HCT116 (cell line): Measurements from ENCODE around the gene ATP8B3. TPM values are rescaled to one million over a fixed set of nuclear protein-coding genes. Genes with fewer than 3 reads are reported as not detected.

ENCODE experiments used
- ATAC-seq: fragments of 200-7000 bp; cut with Tn5 transposase; 2 replicates; pipeline ENCODE4 v1.9.1; 2020; ENCODE audit warnings: mild to moderate bottlenecking, moderate library complexity
- BruUV-seq: library from RNA; stranded (reverse); fragments of 400-500 nt; replicated peaks from 2 replicates; lab custom pipeline; 2021; lab: Mats Ljungman, UMichigan
- CTCF ChIA-PET: fragments of 300-600 bp; sonication (Branson Sonifier 250); formaldehyde crosslinking; loops from one replicate; lab custom pipeline; 2021; ENCODE audit warnings: antibody characterized with exemption; lab: Charles Lee
- POLR2A ChIA-PET: fragments of 300-600, 350-600 bp; sonication (Branson Sonifier 250); formaldehyde crosslinking; loops from one replicate; lab custom pipeline; 2021; ENCODE audit warnings: antibody characterized with exemption; lab: Charles Lee
- RAD21 ChIA-PET, 2 experiments: fragments of 300-600 bp; sonication (Branson Sonifier 250); formaldehyde crosslinking; loops; one replicate each; lab custom pipeline; 2023; ENCODE audit warnings: low total read pairs in 2 of 2; ENCODE audit not compliant: uncharacterized antibody in 2 of 2, unreplicated experiment in 2 of 2, low non-redundant PET in 1 of 2; lab: Charles Lee
- DNase-seq: peaks from one replicate; pipeline ENCODE4 v3.0.0-alpha.2; 2010; ENCODE audit warnings: low read depth, low spot score
- H2AFZ ChIP-seq: fragments of 200-600 bp; shearing (Covaris generic), sonication (generic); 2 replicates; pipeline ENCODE4 v1.6.1; 2017; ENCODE audit warnings: low read depth, mixed run types, mixed read lengths, antibody characterized with exemption, low read length; ENCODE audit not compliant: poor library complexity, severe bottlenecking
- H3K27ac ChIP-seq: 2 replicates; pipeline ENCODE4 v1.5.1; 2012; ENCODE audit warnings: low read depth, low read length
- H3K27me3 ChIP-seq: fragments of 200-600 bp; sonication (generic); 2 replicates; pipeline ENCODE4 v1.6.1; 2016; ENCODE audit warnings: mixed run types, low read length, mixed read lengths; ENCODE audit not compliant: insufficient read depth
- H3K36me3 ChIP-seq, 2 experiments: fragments of 200-500 bp in 1 of 2; fragments of 200-600 bp in 1 of 2; sonication (Bioruptor generic) in 1 of 2; sonication (generic) in 1 of 2; 2 replicates each; pipeline versions ENCODE4 v1.5.1 to v1.6.1; 2014 to 2016; ENCODE audit warnings: low read length in 2 of 2, inconsistent platforms in 1 of 2, mixed read lengths in 1 of 2, mixed run types in 1 of 2; ENCODE audit not compliant: insufficient read depth in 2 of 2, control insufficient read depth in 1 of 2
- H3K4me1 ChIP-seq, 2 experiments: fragments of 200-600 bp in 1 of 2; sonication (generic) in 1 of 2; 2 replicates each; pipeline versions ENCODE4 v1.5.1 to v1.6.1; 2012 to 2017; ENCODE audit warnings: low read length in 2 of 2, inconsistent platforms in 1 of 2, mild to moderate bottlenecking in 1 of 2, mixed read lengths in 1 of 2, mixed run types in 1 of 2, moderate library complexity in 1 of 2; ENCODE audit not compliant: insufficient read depth in 2 of 2, control insufficient read depth in 1 of 2
- H3K4me2 ChIP-seq: fragments of 200-600 bp; sonication (generic); 2 replicates; pipeline ENCODE4 v1.6.1; 2017; ENCODE audit warnings: mixed run types, low read length, mixed read lengths
- H3K4me3 ChIP-seq, 2 experiments: fragments of 200-600 bp in 1 of 2; sonication (generic) in 1 of 2; replicated peaks in 1 of 2; 2 replicates each; pipeline ENCODE4 v1.5.1; 2011 to 2016; ENCODE audit warnings: low read length in 2 of 2, control low read depth in 1 of 2, low read depth in 1 of 2, mild to moderate bottlenecking in 1 of 2, mixed read lengths in 1 of 2, mixed run types in 1 of 2
- H3K79me2 ChIP-seq: fragments of 200-600 bp; sonication (generic); 2 replicates; pipeline ENCODE4 v1.6.1; 2017; ENCODE audit warnings: mild to moderate bottlenecking, mixed run types, low read length, moderate library complexity, mixed read lengths; ENCODE audit not compliant: insufficient read depth
- H3K9ac ChIP-seq: fragments of 200-600 bp; sonication (generic); 2 replicates; pipeline ENCODE4 v1.6.1; 2016; ENCODE audit warnings: low read length, mixed read lengths
- H3K9me2 ChIP-seq: fragments of 200-600 bp; sonication (generic), shearing (Covaris generic); 2 replicates; pipeline ENCODE4 v1.6.1; 2017; ENCODE audit warnings: mixed run types, mild to moderate bottlenecking, moderate library complexity; ENCODE audit not compliant: insufficient read depth
- H3K9me3 ChIP-seq, 2 experiments: fragments of 200-500 bp in 1 of 2; fragments of 200-600 bp in 1 of 2; sonication (Bioruptor generic) in 1 of 2; sonication (generic) in 1 of 2; 2 replicates each; pipeline ENCODE4 v1.6.1; 2014 to 2017; ENCODE audit warnings: low read length in 2 of 2, mixed read lengths in 2 of 2, inconsistent platforms in 1 of 2, low read depth in 1 of 2, mild to moderate bottlenecking in 1 of 2, mixed run types in 1 of 2, moderate library complexity in 1 of 2; ENCODE audit not compliant: control insufficient read depth in 1 of 2, insufficient read depth in 1 of 2
- H4K20me1 ChIP-seq: fragments of 200-600 bp; sonication (generic), shearing (Covaris generic); 2 replicates; pipeline ENCODE4 v1.6.1; 2017; ENCODE audit warnings: mixed run types, mild to moderate bottlenecking, moderate library complexity; ENCODE audit not compliant: insufficient read depth
- EGR1 ChIP-seq: IDR thresholded peaks from 2 replicates; pipeline ENCODE4 v1.6.1; 2012; ENCODE audit warnings: low read depth
- EZH2 ChIP-seq: fragments of 200-600 bp; sonication (generic); IDR thresholded peaks from 2 replicates; pipeline ENCODE4 v1.6.1; 2017; ENCODE audit warnings: antibody characterized with exemption, mixed run types
- JUND ChIP-seq: IDR thresholded peaks from 2 replicates; pipeline ENCODE4 v1.6.1; 2012
- MAX ChIP-seq: IDR thresholded peaks from 2 replicates; pipeline ENCODE4 v1.6.1; 2012
- POLR2A ChIP-seq: IDR thresholded peaks from 2 replicates; pipeline ENCODE4 v1.7.0; 2011; ENCODE audit warnings: borderline replicate concordance; ENCODE audit not compliant: insufficient read depth, insufficient read length; ENCODE audit errors: extremely low read depth
- POLR2AphosphoS5 ChIP-seq: IDR thresholded peaks from 2 replicates; pipeline ENCODE4 v1.6.1; 2011; ENCODE audit warnings: mild to moderate bottlenecking, low read depth, low read length, moderate library complexity
- SIN3A ChIP-seq: IDR thresholded peaks from 2 replicates; pipeline ENCODE4 v1.6.1; 2012; ENCODE audit warnings: low read depth
- SP1 ChIP-seq: IDR thresholded peaks from 2 replicates; pipeline ENCODE4 v1.6.1; 2012; ENCODE audit warnings: low read depth
- SRF ChIP-seq: IDR thresholded peaks from 2 replicates; pipeline ENCODE4 v1.6.1; 2012; ENCODE audit warnings: low read depth
- TCF7L2 ChIP-seq: IDR thresholded peaks from 2 replicates; pipeline ENCODE4 v1.7.0; 2011; ENCODE audit warnings: borderline replicate concordance, inconsistent platforms; ENCODE audit not compliant: insufficient read depth, insufficient read length; ENCODE audit errors: extremely low read depth
- YY1 ChIP-seq: IDR thresholded peaks from 2 replicates; pipeline ENCODE4 v1.6.1; 2011; ENCODE audit warnings: low read length, low read depth, moderate library complexity, mild to moderate bottlenecking; ENCODE audit not compliant: insufficient replicate concordance; ENCODE audit errors: extremely low read depth
- ZFX ChIP-seq: fragments of 450-650 bp; IDR thresholded peaks from 2 replicates; pipeline ENCODE4 v1.6.1; 2017
- intact Hi-C: fragments of 100-400 bp; cut with micrococcal nuclease; formaldehyde crosslinking; loops from 2 replicates; pipeline ENCODE4 v1.10.0; 2022
- total RNA-seq: library from RNA; stranded (reverse); gene quantifications from one replicate; pipeline ENCODE4 v1.2.1, GENCODE V29; 2021; ENCODE audit not compliant: unreplicated experiment

ATP8B3 gene
- total RNA-seq, 1 experiment from 2014 or later = 17.0 TPM

GRCh38 chr19:1748873-1749341, 63.2 kb downstream of the ATP8B3 start:
- H3K9me3 ChIP-seq = no peaks in the 10 kb centered on the region
- ChIA-PET POLR2A (no interaction called here), RAD21 (no interaction called here), CTCF (no interaction called here)
- H3K9me2 ChIP-seq = no peaks in the 10 kb centered on the region
- no peak for ATAC-seq
- no peak overlapping the region for H2AFZ ChIP-seq
- peak overlapping the region; percentile 98 for H3K9ac ChIP-seq
- TF ChIP-seq JUND (no peak), TCF7L2 (peak; percentile 6), POLR2AphosphoS5 (0 out of 2 replicates have a peak, but pooled peaks have one; percentile 26)
- peak overlapping the region; percentile 67 to 78 for H3K4me3 ChIP-seq
- H3K27ac ChIP-seq = peak overlapping the region; percentile 100
- no peaks in the 10 kb centered on the region for H3K27me3 ChIP-seq
- H3K4me1 ChIP-seq = peaks cover 40 to 85% of the 10 kb centered on the region in 2 experiments
- peak overlapping the region; percentile 86 for H3K4me2 ChIP-seq
- no peaks in the 10 kb centered on the region for H3K36me3 ChIP-seq
- no peak for DNase-seq
- intact Hi-C loops = loop anchor here (5.0 kb wide), 1 partner anchor 77 kb away; no protein-coding TSS in a partner anchor
- peaks cover 27% of the 10 kb centered on the region; the same call in 1 of the 2 replicates for H3K79me2 ChIP-seq
- no TSS peak for BruUV-seq
- H4K20me1 ChIP-seq = no peaks in the 10 kb centered on the region

- TSS peak; percentile 90 for BruUV-seq
- intact Hi-C loops = loop anchor here (5.0 kb wide), 1 partner anchor 76 kb away; no protein-coding TSS in a partner anchor
- Histone ChIP-seq H3K36me3 (no peaks in the 10 kb centered on the region), H4K20me1 (no peaks in the 10 kb centered on the region), H2AFZ (no peak overlapping the region), H3K9ac (peak overlapping the region; percentile 98), H3K9me2 (no peaks in the 10 kb centered on the region), H3K79me2 (peaks cover 27% of the 10 kb centered on the region; the same call in 1 of the 2 replicates), H3K27ac (peak overlapping the region; percentile 100), H3K27me3 (no peaks in the 10 kb centered on the region), H3K4me1 (peaks cover 40 to 85% of the 10 kb centered on the region in 2 experiments), H3K9me3 (no peaks in the 10 kb centered on the region), H3K4me2 (peak overlapping the region; percentile 86), H3K4me3 (peak overlapping the region; percentile 67 to 78)
- TF ChIP-seq SP1 (peak; percentile 20), MAX (peak; percentile 86), EZH2 (no peak), YY1 (peak; percentile 69), SIN3A (peak; percentile 26), POLR2A (peak; percentile 58), SRF (no peak), POLR2AphosphoS5 (peak; percentile 73), EGR1 (peak; percentile 91), ZFX (peak; percentile 46; the same call in 1 of the 2 replicates)
- CTCF ChIA-PET = interaction anchor here (1.3 to 1.9 kb wide), 3 partner anchors 19 to 76 kb away, joined by 3 to 11 read pairs (median 5); no protein-coding TSS in a partner anchor
- ATAC-seq (peak; percentile 51), DNase-seq (no peak)
- POLR2A ChIA-PET = interaction anchor here (0.8 to 1.6 kb wide), 5 partner anchors 10 to 479 kb away, joined by 3 to 4 read pairs (median 3); partner anchors contain the start of genes CIRBP and TCF3
- RAD21 ChIA-PET = no interaction called here
Measured at GRCh38 chr19:1748115-1748872, 63.8 kb downstream of the ATP8B3 start.
